ENCODE data around the gene SLC24A3.

SLC24A3 gene

DNA sequence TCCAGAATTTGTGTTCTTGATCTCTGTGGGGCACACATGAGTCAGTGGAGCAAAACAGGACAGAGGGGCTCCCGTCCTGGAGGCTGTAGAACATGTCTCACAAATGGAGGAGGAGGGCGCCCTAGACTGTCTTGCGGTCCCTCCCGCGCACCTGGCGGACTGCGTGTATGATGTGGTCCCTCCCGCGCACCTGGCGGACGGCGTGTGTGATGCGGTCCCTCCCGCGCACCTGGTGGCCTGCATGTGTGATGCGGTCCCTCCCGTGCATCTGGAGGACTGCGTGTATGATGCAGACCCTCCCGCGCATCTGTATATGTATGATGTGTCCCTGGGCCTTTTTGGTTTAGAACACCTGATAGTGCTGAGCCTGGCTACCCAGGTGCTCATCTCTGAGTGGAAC is 386.8 kb downstream of the SLC24A3 start:
- TF ChIP-seq ZNF530 (tag by site-specific recombination; IDR thresholded peaks at IDR 0.05; ENCODE audit: low read depth) (no peak), ZNF19 (tag by site-specific recombination; IDR thresholded peaks at IDR 0.05; ENCODE audit: low read depth) (no peak), ZNF138 (tag by site-specific recombination; IDR thresholded peaks at IDR 0.05; ENCODE audit: borderline replicate concordance) (no peak), ZNF223 (tag by site-specific recombination; IDR thresholded peaks at IDR 0.05) (no peak), ZNF707 (tag by site-specific recombination; IDR thresholded peaks at IDR 0.05) (no peak), ZNF560 (tag by site-specific recombination; IDR thresholded peaks at IDR 0.05; ENCODE audit: borderline replicate concordance) (no peak), ZNF404 (tag by site-specific recombination; IDR thresholded peaks at IDR 0.05) (no peak), ZNF214 (tag by site-specific recombination; IDR thresholded peaks at IDR 0.05; ENCODE audit: borderline replicate concordance) (no peak), ZNF623 (tag by site-specific recombination; IDR thresholded peaks at IDR 0.05) (no peak), ZNF274 (IDR thresholded peaks at IDR 0.05; ENCODE audit: low read length) (no peak), ZNF274 (tag by site-specific recombination; IDR thresholded peaks at IDR 0.05; ENCODE audit: borderline replicate concordance) (no peak), ZNF174 (tag by site-specific recombination; IDR thresholded peaks at IDR 0.05) (no peak), ZNF202 (tag by site-specific recombination; IDR thresholded peaks at IDR 0.05; ENCODE audit: borderline replicate concordance) (no peak), SP2 (tag by site-specific recombination; IDR thresholded peaks at IDR 0.05) (no peak), GFI1B (tag by site-specific recombination; IDR thresholded peaks at IDR 0.05) (no peak), ZNF16 (tag by site-specific recombination; IDR thresholded peaks at IDR 0.05; ENCODE audit: low read depth) (no peak)
- TF ChIP-seq, protein P1, sequence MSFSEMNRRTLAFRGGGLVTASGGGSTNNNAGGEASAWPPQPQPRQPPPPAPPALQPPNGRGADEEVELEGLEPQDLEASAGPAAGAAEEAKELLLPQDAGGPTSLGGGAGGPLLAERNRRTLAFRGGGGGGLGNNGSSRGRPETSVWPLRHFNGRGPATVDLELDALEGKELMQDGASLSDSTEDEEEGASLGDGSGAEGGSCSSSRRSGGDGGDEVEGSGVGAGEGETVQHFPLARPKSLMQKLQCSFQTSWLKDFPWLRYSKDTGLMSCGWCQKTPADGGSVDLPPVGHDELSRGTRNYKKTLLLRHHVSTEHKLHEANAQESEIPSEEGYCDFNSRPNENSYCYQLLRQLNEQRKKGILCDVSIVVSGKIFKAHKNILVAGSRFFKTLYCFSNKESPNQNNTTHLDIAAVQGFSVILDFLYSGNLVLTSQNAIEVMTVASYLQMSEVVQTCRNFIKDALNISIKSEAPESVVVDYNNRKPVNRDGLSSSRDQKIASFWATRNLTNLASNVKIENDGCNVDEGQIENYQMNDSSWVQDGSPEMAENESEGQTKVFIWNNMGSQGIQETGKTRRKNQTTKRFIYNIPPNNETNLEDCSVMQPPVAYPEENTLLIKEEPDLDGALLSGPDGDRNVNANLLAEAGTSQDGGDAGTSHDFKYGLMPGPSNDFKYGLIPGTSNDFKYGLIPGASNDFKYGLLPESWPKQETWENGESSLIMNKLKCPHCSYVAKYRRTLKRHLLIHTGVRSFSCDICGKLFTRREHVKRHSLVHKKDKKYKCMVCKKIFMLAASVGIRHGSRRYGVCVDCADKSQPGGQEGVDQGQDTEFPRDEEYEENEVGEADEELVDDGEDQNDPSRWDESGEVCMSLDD (tag by site-specific recombination; IDR thresholded peaks at IDR 0.05): no peak
- TF ChIP-seq, protein P2, sequence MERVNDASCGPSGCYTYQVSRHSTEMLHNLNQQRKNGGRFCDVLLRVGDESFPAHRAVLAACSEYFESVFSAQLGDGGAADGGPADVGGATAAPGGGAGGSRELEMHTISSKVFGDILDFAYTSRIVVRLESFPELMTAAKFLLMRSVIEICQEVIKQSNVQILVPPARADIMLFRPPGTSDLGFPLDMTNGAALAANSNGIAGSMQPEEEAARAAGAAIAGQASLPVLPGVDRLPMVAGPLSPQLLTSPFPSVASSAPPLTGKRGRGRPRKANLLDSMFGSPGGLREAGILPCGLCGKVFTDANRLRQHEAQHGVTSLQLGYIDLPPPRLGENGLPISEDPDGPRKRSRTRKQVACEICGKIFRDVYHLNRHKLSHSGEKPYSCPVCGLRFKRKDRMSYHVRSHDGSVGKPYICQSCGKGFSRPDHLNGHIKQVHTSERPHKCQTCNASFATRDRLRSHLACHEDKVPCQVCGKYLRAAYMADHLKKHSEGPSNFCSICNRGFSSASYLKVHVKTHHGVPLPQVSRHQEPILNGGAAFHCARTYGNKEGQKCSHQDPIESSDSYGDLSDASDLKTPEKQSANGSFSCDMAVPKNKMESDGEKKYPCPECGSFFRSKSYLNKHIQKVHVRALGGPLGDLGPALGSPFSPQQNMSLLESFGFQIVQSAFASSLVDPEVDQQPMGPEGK (tag by site-specific recombination; IDR thresholded peaks at IDR 0.05): no peak
- TF ChIP-seq, protein P3, sequence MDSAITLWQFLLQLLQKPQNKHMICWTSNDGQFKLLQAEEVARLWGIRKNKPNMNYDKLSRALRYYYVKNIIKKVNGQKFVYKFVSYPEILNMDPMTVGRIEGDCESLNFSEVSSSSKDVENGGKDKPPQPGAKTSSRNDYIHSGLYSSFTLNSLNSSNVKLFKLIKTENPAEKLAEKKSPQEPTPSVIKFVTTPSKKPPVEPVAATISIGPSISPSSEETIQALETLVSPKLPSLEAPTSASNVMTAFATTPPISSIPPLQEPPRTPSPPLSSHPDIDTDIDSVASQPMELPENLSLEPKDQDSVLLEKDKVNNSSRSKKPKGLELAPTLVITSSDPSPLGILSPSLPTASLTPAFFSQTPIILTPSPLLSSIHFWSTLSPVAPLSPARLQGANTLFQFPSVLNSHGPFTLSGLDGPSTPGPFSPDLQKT (IDR thresholded peaks at IDR 0.05; ENCODE audit: borderline replicate concordance, low read depth, low read length): no peak
- CTCF ChIA-PET: interaction anchor here (1.3 kb wide), 1 partner anchor 15 kb away, joined by 10 read pairs; no protein-coding TSS in a partner anchor
- no peaks in the 10 kb centered on the region for H3K4me1 ChIP-seq (ENCODE audit: control insufficient read depth, insufficient read depth, low read length)

DNA sequence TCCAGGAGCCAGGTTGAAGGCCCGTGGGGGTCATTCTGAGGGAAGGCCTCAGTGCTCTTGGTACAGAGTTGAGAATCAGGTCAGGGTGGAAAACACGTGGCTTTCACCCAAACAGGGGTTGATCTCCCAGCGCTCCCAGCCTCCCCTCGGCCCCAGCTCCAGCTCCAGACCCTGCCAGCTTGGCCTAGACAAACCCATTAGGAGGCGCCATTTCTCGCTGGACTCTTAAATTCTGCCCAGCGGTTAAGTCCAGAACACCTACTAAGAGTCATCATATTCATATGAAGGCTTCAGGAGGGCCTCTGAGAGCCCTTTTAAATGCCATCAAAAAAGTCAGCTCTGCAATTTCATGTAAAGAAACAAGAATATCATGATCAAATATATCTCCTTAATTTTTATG is 387.6 kb downstream of the SLC24A3 start:
- ChIA-PET POLR2A (no interaction called here), CTCF (interaction anchor here (0.6 to 0.7 kb wide), 2 partner anchors 13 to 59 kb away, joined by 3 read pairs; no protein-coding TSS in a partner anchor)
- H3K27ac ChIP-seq (ENCODE audit: extremely low read depth, low read depth, low read length): no peak overlapping the region
- no peaks in the 10 kb centered on the region for H3K9me3 ChIP-seq (ENCODE audit: control insufficient read depth, insufficient read depth, low read depth, low read length)
- TF ChIP-seq GLI4 (tag by site-specific recombination; IDR thresholded peaks at IDR 0.05): no peak
- TF ChIP-seq, protein P4, sequence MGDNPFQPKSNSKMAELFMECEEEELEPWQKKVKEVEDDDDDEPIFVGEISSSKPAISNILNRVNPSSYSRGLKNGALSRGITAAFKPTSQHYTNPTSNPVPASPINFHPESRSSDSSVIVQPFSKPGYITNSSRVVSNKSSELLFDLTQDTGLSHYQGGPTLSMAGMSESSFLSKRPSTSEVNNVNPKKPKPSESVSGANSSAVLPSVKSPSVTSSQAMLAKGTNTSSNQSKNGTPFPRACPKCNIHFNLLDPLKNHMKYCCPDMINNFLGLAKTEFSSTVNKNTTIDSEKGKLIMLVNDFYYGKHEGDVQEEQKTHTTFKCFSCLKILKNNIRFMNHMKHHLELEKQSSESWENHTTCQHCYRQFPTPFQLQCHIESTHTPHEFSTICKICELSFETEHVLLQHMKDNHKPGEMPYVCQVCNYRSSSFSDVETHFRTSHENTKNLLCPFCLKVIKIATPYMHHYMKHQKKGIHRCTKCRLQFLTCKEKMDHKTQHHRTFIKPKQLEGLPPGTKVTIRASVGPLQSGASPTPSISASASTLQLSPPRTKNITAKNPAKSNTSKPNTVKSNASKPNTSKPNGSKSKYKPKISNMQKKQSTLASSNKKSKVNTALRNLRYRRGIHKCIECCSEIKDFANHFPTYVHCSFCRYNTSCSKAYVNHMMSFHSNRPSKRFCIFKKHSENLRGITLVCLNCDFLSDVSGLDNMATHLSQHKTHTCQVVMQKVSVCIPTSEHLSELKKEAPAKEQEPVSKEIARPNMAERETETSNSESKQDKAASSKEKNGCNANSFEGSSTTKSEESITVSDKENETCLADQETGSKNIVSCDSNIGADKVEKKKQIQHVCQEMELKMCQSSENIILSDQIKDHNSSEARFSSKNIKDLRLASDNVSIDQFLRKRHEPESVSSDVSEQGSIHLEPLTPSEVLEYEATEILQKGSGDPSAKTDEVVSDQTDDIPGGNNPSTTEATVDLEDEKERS (tag by site-specific recombination; IDR thresholded peaks at IDR 0.05): no peak
- TF ChIP-seq EGR2 (tag by site-specific recombination; IDR thresholded peaks at IDR 0.05; ENCODE audit: low read depth): no peak
- H3K4me3 ChIP-seq (ENCODE audit: low read depth, low read length): no peak overlapping the region
- no peaks in the 10 kb centered on the region for H3K4me1 ChIP-seq (ENCODE audit: control insufficient read depth, insufficient read depth, low read length)
- H3K36me3 ChIP-seq (ENCODE audit: control insufficient read depth in 2 of 2, insufficient read depth in 1 of 2, low read length in 2 of 2): no peaks in the 10 kb centered on the region

More for the DNA sequence above, 386.8 kb downstream of the SLC24A3 start:
- no peak overlapping the region for H3K4me3 ChIP-seq (ENCODE audit: low read depth, low read length)
- no peaks in the 10 kb centered on the region for H3K36me3 ChIP-seq (ENCODE audit: control insufficient read depth in 2 of 2, insufficient read depth in 1 of 2, low read length in 2 of 2)
- POLR2A ChIA-PET: no interaction called here
- H3K27ac ChIP-seq (ENCODE audit: extremely low read depth, low read depth, low read length): no peak overlapping the region
- no peaks in the 10 kb centered on the region for H3K9me3 ChIP-seq (ENCODE audit: control insufficient read depth, insufficient read depth, low read depth, low read length)
